SU-DHL-6 (cell line): ENCODE results near the gene MOV10L1.

ENCODE experiments used
- H2AFZ ChIP-seq: fragments of 200-600 bp; sonication (generic); 2 replicates; pipeline ENCODE4 v1.6.1; 2014; ENCODE audit warnings: low read depth, mild to moderate bottlenecking, moderate library complexity, mixed read lengths, antibody characterized with exemption, low read length; ENCODE audit not compliant: severe bottlenecking
- H3F3A ChIP-seq: fragments of 200-600 bp; shearing (Covaris generic); 2 replicates; pipeline ENCODE4 v1.6.0; 2016; ENCODE audit warnings: antibody characterized with exemption, mild to moderate bottlenecking; ENCODE audit not compliant: insufficient read depth
- H3K27ac ChIP-seq: fragments of 200-600 bp; sonication (generic); 2 replicates; pipeline ENCODE4 v1.5.1; 2016; ENCODE audit warnings: low read depth, mild to moderate bottlenecking, low read length, moderate library complexity, mixed read lengths
- H3K27me3 ChIP-seq: fragments of 200-600 bp; sonication (generic), shearing (Covaris generic); 2 replicates; pipeline ENCODE4 v1.6.0; 2014; ENCODE audit warnings: mild to moderate bottlenecking, low read length
- H3K36me3 ChIP-seq: fragments of 200-600 bp; sonication (generic); 2 replicates; pipeline ENCODE4 v1.6.1; 2014; ENCODE audit warnings: mild to moderate bottlenecking, low read length, mixed read lengths
- H3K4me2 ChIP-seq: fragments of 300-600, 200-600 bp; shearing (Covaris generic), sonication (generic); 2 replicates; pipeline ENCODE4 v1.6.0; 2014; ENCODE audit warnings: low read length, low read depth, mild to moderate bottlenecking; ENCODE audit not compliant: poor library complexity, severe bottlenecking
- H3K4me3 ChIP-seq: fragments of 200-600 bp; sonication (generic); 2 replicates; pipeline ENCODE4 v1.5.1; 2014; ENCODE audit warnings: antibody characterized with exemption, low read length, mild to moderate bottlenecking, mixed read lengths; ENCODE audit not compliant: insufficient read depth, poor library complexity, severe bottlenecking
- H3K79me2 ChIP-seq: fragments of 200-600 bp; sonication (generic); 2 replicates; pipeline ENCODE4 v1.6.1; 2014; ENCODE audit warnings: mild to moderate bottlenecking, low read length, moderate library complexity; ENCODE audit not compliant: insufficient read depth
- H3K9ac ChIP-seq: fragments of 200-600 bp; sonication (generic); 2 replicates; pipeline ENCODE4 v1.7.0; 2014; ENCODE audit warnings: mild to moderate bottlenecking, low read length
- H3K9me2 ChIP-seq: fragments of 200-600 bp; sonication (generic); replicated peaks from 2 replicates; pipeline ENCODE4 v1.6.1; 2014; ENCODE audit warnings: low read length; ENCODE audit not compliant: insufficient read depth
- H3K9me3 ChIP-seq: fragments of 200-600 bp; sonication (generic); 2 replicates; pipeline ENCODE4 v1.6.1; 2014; ENCODE audit warnings: low read length, mixed read lengths; ENCODE audit not compliant: insufficient read depth
- H4K20me1 ChIP-seq: fragments of 200-600 bp; sonication (generic); 2 replicates; pipeline ENCODE4 v1.6.1; 2014; ENCODE audit warnings: low read depth, mild to moderate bottlenecking, antibody characterized with exemption, low read length, moderate library complexity, mixed read lengths
- EZH2phosphoT487 ChIP-seq: fragments of 200-600 bp; sonication (generic), shearing (Covaris generic); conservative IDR thresholded peaks from 2 replicates; pipeline ENCODE4 v1.6.1; 2018; ENCODE audit warnings: mild to moderate bottlenecking, antibody characterized with exemption, low read length, moderate library complexity, mixed read lengths
- TF ChIP-seq, protein P1 (sequence below): fragments of 200-600 bp; sonication (generic); IDR thresholded peaks from one replicate; pipeline ENCODE4 v1.5.1; 2017; ENCODE audit warnings: antibody characterized with exemption, mild to moderate bottlenecking, low read length, moderate library complexity; ENCODE audit not compliant: insufficient read depth, poor library complexity, severe bottlenecking

MOV10L1 gene

GRCh38 chr22:50208430-50208938 is 118.7 kb downstream of the MOV10L1 start:
- H3K4me3 ChIP-seq, result no peak overlapping the region
- no peak overlapping the region for H3K4me2 ChIP-seq
- H3K9me3 ChIP-seq, result no peaks in the 10 kb centered on the region
- H3K79me2 ChIP-seq, result peaks cover 23% of the 10 kb centered on the region
- H3K27ac ChIP-seq, result no peak overlapping the region
- H3K36me3 ChIP-seq, result peaks cover 11% of the 10 kb centered on the region
- H3K9ac ChIP-seq, result no peak overlapping the region
- H3F3A ChIP-seq, result 0 out of 2 replicates have a peak, but pooled peaks cover 4% of the 10 kb centered on the region
- no peaks in the 10 kb centered on the region; the same call in 1 of the 2 replicates for H4K20me1 ChIP-seq
- TF ChIP-seq, protein P1, sequence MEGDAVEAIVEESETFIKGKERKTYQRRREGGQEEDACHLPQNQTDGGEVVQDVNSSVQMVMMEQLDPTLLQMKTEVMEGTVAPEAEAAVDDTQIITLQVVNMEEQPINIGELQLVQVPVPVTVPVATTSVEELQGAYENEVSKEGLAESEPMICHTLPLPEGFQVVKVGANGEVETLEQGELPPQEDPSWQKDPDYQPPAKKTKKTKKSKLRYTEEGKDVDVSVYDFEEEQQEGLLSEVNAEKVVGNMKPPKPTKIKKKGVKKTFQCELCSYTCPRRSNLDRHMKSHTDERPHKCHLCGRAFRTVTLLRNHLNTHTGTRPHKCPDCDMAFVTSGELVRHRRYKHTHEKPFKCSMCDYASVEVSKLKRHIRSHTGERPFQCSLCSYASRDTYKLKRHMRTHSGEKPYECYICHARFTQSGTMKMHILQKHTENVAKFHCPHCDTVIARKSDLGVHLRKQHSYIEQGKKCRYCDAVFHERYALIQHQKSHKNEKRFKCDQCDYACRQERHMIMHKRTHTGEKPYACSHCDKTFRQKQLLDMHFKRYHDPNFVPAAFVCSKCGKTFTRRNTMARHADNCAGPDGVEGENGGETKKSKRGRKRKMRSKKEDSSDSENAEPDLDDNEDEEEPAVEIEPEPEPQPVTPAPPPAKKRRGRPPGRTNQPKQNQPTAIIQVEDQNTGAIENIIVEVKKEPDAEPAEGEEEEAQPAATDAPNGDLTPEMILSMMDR, result no peak
- TF ChIP-seq EZH2phosphoT487, result no peak
- no peaks in the 10 kb centered on the region for H3K9me2 ChIP-seq
- H2AFZ ChIP-seq, result no peak overlapping the region
- H3K27me3 ChIP-seq, result no peaks in the 10 kb centered on the region

DNA sequence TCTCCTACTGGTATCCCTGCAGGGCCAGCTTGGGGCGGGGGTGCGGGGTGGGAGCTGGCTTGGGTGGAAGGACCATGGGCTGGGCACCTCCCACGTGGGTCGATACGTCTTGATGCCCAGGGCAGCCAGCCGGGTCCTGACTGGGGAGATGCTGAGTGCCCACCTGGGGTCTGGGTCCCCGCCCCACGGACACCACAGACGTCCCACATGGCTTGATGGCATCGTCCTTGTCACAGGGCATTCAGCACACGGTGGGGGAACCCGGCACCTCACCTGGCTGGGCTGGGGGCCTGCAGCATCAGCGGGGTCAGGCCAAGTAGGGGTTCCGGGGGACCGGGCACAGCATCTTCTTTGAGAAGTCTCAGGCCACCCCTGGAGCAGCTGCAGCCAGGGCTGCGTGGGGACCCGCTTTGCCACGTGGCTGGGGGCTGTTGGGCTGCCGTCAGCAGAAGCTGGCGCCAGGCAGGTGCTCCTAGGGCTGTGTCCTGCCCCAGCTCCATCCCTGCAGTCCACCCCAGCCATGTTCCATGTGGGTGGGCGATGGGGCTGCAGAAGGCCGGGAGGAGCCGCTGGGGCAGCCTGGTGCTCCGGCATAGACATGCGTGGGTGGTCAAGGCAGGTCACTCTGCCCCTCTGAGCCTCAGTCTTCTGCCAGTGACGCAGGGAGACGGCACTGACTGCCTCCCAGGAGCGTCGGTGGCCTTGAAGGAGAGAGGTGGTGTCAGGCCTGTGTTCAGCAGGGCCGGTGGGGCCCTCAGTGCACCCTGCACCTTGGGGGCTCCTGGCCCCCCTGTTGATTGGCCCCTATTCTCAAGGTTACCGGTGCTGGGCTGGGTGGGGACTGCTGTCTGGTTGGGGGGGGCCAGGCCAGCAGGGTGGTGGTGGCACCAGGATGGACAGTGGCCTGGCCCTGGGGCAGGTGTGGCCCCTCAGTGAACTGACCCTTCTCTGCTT is 119.4 kb downstream of the MOV10L1 start:
- H3K9me3 ChIP-seq, result no peaks in the 10 kb centered on the region
- no peaks in the 10 kb centered on the region; the same call in 1 of the 2 replicates for H4K20me1 ChIP-seq
- no peak overlapping the region for H3K4me2 ChIP-seq
- H3K4me3 ChIP-seq, result no peak overlapping the region
- no peak overlapping the region for H3K9ac ChIP-seq
- peaks cover 21% of the 10 kb centered on the region; the same call in 1 of the 2 replicates for H3K79me2 ChIP-seq
- H3K9me2 ChIP-seq, result no peaks in the 10 kb centered on the region
- TF ChIP-seq, protein P1, result no peak
- no peak for TF ChIP-seq EZH2phosphoT487
- no peaks in the 10 kb centered on the region for H3K27me3 ChIP-seq
- H3F3A ChIP-seq, result 0 out of 2 replicates have a peak, but pooled peaks cover 4% of the 10 kb centered on the region
- H3K27ac ChIP-seq, result no peak overlapping the region
- H2AFZ ChIP-seq, result no peak overlapping the region
- H3K36me3 ChIP-seq, result peaks cover 6% of the 10 kb centered on the region; the same call in 1 of the 2 replicates

GRCh38 chr22:50209893-50210292 is 120.1 kb downstream of the MOV10L1 start:
- H3K4me2 ChIP-seq, result no peak overlapping the region
- H3K9ac ChIP-seq, result no peak overlapping the region
- 0 out of 2 replicates have a peak, but pooled peaks cover 4% of the 10 kb centered on the region for H3F3A ChIP-seq
- no peaks in the 10 kb centered on the region for H3K27me3 ChIP-seq
- peaks cover 15% of the 10 kb centered on the region; the same call in 1 of the 2 replicates for H3K79me2 ChIP-seq
- no peaks in the 10 kb centered on the region; the same call in 1 of the 2 replicates for H4K20me1 ChIP-seq
- no peaks in the 10 kb centered on the region for H3K9me3 ChIP-seq
- no peak overlapping the region for H3K27ac ChIP-seq
- no peak overlapping the region for H2AFZ ChIP-seq
- peaks cover 6% of the 10 kb centered on the region; the same call in 1 of the 2 replicates for H3K36me3 ChIP-seq
- no peaks in the 10 kb centered on the region for H3K9me2 ChIP-seq
- no peak overlapping the region for H3K4me3 ChIP-seq
- TF ChIP-seq, protein P1, result peak; percentile 93
- TF ChIP-seq EZH2phosphoT487, result no peak
